Measurements from ENCODE around the gene NOCT.
"Not testable (repeated sequence)": the region's sequence is repeated elsewhere in the genome, so short reads cannot be mapped to it uniquely, and the experiment has no call there.

The NOCT gene

GRCh38 chr4:139048026-139048425 is 32.4 kb downstream of the NOCT start:
- DNase-seq (ENCODE audit: low read depth) = no peak

DNA sequence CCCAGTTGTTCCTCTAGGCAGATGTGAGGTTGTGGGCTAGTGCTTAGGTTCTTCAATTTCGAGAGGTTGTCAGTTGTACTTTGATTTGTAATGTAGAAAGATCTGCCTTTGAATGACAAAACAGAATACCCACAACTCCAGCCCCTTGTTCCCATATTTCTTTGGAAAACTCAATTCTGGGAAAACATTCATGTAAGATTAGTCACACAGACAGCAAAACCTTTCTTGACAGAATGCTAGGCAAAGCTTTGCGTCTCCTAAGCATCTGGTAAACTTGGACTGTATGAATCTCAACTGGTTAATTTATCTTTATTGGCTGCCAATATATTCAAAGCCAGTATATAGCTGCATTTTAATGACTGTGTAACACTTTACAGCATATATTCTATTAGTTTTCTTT is 34.9 kb downstream of the NOCT start:
- no peak for DNase-seq (ENCODE audit: low read depth)

- no peak for DNase-seq (ENCODE audit: low read depth)
Observed at GRCh38 chr4:139053909-139054308, 38.3 kb downstream of the NOCT start.

DNA sequence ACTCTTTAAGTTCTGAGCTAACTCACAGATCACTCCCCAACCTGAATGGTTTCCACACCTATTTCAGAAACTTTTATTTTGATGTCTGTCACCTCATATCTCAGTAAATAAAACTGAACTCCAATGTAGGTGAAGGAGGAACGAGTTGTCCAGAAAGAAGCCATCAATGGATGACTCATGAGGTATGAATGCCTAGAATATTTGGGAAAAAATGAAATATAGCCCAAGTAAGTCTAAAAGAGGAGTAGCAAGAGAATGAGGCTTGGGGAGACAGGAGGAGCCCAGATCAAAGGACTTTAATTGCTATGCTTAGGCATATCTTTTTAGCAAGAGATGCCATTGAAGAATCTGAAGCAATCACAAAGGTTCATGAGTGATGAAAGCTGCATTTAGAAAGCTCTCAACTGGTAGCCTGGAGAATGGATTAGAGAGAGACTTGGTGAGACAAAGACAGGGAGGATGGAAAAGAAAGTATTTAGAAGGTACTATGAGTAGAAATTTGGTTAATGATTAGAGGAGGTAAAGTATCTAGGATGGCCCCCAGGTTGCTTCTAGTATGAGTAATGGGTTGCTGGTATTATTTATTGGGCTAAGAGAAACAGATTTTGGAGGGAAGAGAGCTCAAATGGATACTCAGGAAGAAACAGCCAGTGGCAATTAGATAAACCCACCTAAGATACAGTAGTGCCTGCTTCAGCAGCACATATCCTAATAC is 39.4 kb downstream of the NOCT start:
- DNase-seq (ENCODE audit: low read depth) = no peak

- DNase-seq (ENCODE audit: low read depth) = not testable (repeated sequence)
Observed at GRCh38 chr4:139059026-139059425, 43.4 kb downstream of the NOCT start.

DNA sequence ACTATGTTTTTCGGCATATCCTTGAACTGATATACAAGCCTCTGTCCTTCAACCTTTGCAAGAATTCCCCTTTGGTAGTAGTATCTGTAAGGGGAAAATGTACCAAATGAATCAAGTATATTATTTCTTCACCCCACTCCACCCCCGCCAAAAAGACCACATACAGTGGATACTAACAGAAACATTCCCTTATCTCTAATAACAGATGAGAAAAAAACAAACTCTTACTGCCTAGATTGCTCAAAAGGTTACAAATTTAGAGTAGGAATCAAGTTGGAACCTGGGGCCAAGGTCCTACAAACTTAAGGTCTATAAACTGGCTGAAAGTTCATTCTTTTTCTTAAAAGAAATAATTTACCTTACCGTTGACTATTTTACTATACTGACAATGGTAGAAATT is 45.0 kb downstream of the NOCT start:
- no peak for DNase-seq (ENCODE audit: low read depth)

- DNase-seq (ENCODE audit: low read depth) = no peak
Observed at GRCh38 chr4:139076016-139076744, 60.6 kb downstream of the NOCT start.

DNA sequence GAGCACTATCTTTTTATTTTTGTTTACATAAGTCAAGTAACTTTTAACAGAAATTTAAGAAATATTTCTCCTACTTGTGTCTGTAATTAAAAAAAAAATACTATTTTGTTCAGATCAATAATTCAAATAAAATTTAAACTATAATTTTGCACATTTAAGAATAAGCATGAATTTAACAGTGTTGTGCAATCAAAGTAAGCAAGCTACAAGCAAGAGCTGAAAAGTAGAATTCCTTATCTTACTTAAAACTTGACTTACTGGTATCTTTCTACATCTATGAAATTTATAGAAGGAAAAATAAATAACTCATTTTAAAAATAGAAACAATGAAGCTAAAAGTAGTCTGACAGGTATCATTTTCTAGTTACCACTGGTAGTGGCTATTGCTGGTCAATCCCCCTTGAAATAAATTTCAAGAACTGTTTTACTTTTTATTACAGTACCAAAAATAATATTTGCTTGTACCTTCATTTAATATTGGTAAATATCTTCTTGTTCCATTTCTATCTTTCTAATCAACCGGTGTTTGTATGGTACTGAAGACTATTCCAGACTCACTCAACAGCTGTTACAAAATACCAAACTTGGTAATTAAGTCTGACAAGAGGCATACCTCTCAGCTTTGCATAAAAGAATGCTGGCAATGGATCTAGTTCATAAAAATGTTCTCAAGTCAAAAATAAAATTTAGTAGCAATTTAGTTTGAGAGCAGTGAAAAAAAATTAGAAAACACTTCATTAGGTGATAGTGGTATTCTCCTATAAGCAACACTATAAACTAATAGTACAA is 62.2 kb downstream of the NOCT start:
- no peak for DNase-seq (ENCODE audit: low read depth)

DNA sequence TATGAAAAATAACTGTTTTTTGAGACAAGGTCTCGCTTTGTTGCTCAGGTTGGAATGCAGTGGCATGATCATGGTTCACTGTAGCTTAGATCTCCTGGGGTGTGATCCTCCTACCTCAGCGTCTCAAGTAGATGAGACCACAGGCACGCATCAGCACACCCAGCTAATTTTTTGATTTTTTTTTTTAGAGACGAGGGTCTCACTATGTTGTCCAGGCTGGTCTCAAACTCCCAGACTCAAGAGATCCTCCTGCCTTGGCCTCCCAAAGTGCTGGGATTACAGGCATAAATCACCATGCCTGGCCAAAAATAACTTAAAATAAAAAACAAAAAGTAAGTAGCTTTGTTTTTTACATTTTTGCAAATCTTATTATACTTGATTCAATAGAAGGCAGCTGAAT is 63.3 kb downstream of the NOCT start:
- no peak for DNase-seq (ENCODE audit: low read depth)

GRCh38 chr4:139082750-139083606 is 67.4 kb downstream of the NOCT start:
- peak; percentile 98 for DNase-seq (ENCODE audit: low read depth)

DNA sequence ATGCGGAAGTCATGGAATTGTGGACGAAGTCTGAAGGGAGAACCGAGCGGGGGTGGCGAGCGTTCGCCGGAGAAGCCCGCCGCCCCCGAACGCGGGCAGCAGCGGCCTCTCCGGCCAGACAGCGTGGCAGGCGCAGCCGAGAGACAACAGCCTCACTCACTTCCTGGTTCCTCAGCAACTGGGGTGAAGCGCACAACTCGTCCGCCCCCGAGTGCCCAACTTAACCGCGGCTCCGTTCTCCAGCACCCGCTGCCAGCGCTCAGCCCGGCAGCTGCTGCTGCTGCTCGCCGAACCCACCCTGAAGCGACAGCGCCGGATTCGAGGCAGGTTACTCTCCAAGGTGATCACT is 68.0 kb downstream of the NOCT start:
- DNase-seq (ENCODE audit: low read depth) = peak; percentile 64

- peak; percentile 97 for DNase-seq (ENCODE audit: low read depth)
Observed at GRCh38 chr4:139083956-139084803, 68.6 kb downstream of the NOCT start.

DNA sequence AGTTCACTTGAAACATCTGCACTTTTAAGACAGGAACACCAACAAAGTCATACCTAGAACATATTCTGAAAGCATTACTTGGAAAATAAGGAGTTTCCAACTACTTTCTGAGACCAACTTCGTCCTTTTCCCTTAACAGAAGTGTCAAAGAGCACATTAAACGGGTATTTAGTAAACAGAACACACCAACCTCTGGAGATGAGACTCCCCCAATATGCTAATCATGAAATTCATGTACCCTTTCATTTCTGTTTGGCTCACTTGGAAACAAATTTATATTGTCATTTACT is 69.2 kb downstream of the NOCT start:
- no peak for DNase-seq (ENCODE audit: low read depth)

- DNase-seq (ENCODE audit: low read depth) = peak; percentile 6
Observed at GRCh38 chr4:139085141-139085540, 69.6 kb downstream of the NOCT start.

DNA sequence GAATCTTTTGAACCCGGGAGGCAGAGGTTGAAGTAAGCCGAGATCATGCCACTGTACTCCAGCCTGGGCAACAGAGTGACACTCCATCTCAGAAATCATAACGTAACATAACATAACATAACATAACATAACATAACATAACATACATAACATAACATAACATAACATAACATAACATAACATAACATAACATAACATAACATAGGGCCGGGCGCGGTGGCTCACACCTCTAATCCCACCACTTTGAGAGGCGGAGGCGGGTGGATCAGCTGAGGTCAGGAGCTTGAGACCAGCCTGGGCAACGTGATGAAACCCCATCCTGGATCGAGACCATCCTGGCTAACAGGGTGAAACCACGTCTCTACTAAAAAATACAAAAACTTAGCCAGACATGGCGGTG is 76.7 kb downstream of the NOCT start:
- no peak for DNase-seq (ENCODE audit: low read depth)
